Neural progenitor cell (in vitro differentiated cells): Measurements from ENCODE around the gene TFCP2L1. TPM values are rescaled to one million over a fixed set of nuclear protein-coding genes. Genes with fewer than 3 reads are reported as not detected.

Experiments
- DNase-seq: peaks from one replicate; pipeline ENCODE4 v3.0.0-alpha.2; 2016; ENCODE audit warnings: low spot score
- H2AFZ ChIP-seq: fragments of 200-600 bp; sonication (generic); replicated peaks from 2 replicates; pipeline ENCODE4 v1.6.1; 2016; ENCODE audit warnings: antibody characterized with exemption
- H3F3A ChIP-seq: fragments of 200-600 bp; sonication (generic); 2 replicates; pipeline ENCODE4 v1.6.1; 2016; ENCODE audit warnings: antibody characterized with exemption, low read depth
- H3K27ac ChIP-seq: fragments of 200-600 bp; sonication (generic); 2 replicates; pipeline ENCODE4 v1.5.1; 2016; ENCODE audit warnings: mild to moderate bottlenecking
- H3K27me3 ChIP-seq: fragments of 200-600 bp; sonication (generic); 2 replicates; pipeline ENCODE4 v1.6.1; 2016; ENCODE audit warnings: mild to moderate bottlenecking, moderate library complexity
- H3K36me3 ChIP-seq: fragments of 200-600 bp; sonication (generic); 2 replicates; pipeline ENCODE4 v1.5.1; 2016
- H3K4me1 ChIP-seq: fragments of 200-600 bp; sonication (generic); 2 replicates; pipeline ENCODE4 v1.6.1; 2016; ENCODE audit warnings: mixed run types
- H3K4me2 ChIP-seq: fragments of 200-600 bp; sonication (generic); 2 replicates; pipeline ENCODE4 v1.6.1; 2016
- H3K4me3 ChIP-seq: fragments of 200-600 bp; sonication (generic); 2 replicates; pipeline ENCODE4 v1.5.1; 2016
- H3K79me2 ChIP-seq: fragments of 200-600 bp; sonication (generic); 2 replicates; pipeline ENCODE4 v1.6.1; 2016; ENCODE audit warnings: low read depth
- H3K9ac ChIP-seq: fragments of 200-600 bp; sonication (generic); 2 replicates; pipeline ENCODE4 v1.6.1; 2016
- H3K9me3 ChIP-seq: fragments of 200-600 bp; sonication (generic); 2 replicates; pipeline ENCODE4 v1.5.1; 2016; ENCODE audit warnings: low read depth
- H4K20me1 ChIP-seq: fragments of 200-600 bp; sonication (generic); 2 replicates; pipeline ENCODE4 v1.6.1; 2016; ENCODE audit warnings: low read depth
- H3K27ac Mint-ChIP-seq: 3 replicates; pipeline ENCODE4 v1.8.0; 2021; ENCODE audit warnings: mixed read lengths
- H3K27me3 Mint-ChIP-seq: 2 replicates; pipeline ENCODE4 v1.8.0; 2022; ENCODE audit warnings: low read depth, mild to moderate bottlenecking, inconsistent platforms, moderate library complexity, mixed read lengths; ENCODE audit not compliant: insufficient read depth
- H3K36me3 Mint-ChIP-seq: 3 replicates; pipeline ENCODE4 v1.8.0; 2021; ENCODE audit warnings: mixed read lengths
- H3K4me1 Mint-ChIP-seq: 3 replicates; pipeline ENCODE4 v1.8.0; 2021; ENCODE audit warnings: mixed read lengths
- H3K4me3 Mint-ChIP-seq: 3 replicates; pipeline ENCODE4 v1.8.0; 2021; ENCODE audit warnings: mild to moderate bottlenecking, moderate library complexity, mixed read lengths
- H3K9me3 Mint-ChIP-seq: 3 replicates; pipeline ENCODE4 v1.8.0; 2020; ENCODE audit warnings: mixed read lengths
- CTCF ChIP-seq: fragments of 200-600 bp; sonication (generic); IDR thresholded peaks from 2 replicates; pipeline ENCODE4 v1.5.1; 2017; ENCODE audit warnings: antibody characterized with exemption, mild to moderate bottlenecking
- EZH2 ChIP-seq: fragments of 200-600 bp; sonication (generic); IDR thresholded peaks from 2 replicates; pipeline ENCODE4 v1.6.1; 2017; ENCODE audit warnings: antibody characterized with exemption, mild to moderate bottlenecking, moderate library complexity
- EZH2phosphoT487 ChIP-seq: fragments of 200-600 bp; sonication (generic); IDR thresholded peaks from 2 replicates; pipeline ENCODE4 v1.6.1; 2017; ENCODE audit warnings: antibody characterized with exemption
- total RNA-seq: library from RNA; depleted of rRNA; stranded (reverse); fragments of >200 nt; gene quantifications from 2 replicates; pipeline ENCODE4 v1.2.3, GENCODE V29; 2015; ENCODE audit warnings: low replicate concordance

Gene TFCP2L1
- total RNA-seq, 1 donor from 2014 or later = 0.04 TPM

DNA sequence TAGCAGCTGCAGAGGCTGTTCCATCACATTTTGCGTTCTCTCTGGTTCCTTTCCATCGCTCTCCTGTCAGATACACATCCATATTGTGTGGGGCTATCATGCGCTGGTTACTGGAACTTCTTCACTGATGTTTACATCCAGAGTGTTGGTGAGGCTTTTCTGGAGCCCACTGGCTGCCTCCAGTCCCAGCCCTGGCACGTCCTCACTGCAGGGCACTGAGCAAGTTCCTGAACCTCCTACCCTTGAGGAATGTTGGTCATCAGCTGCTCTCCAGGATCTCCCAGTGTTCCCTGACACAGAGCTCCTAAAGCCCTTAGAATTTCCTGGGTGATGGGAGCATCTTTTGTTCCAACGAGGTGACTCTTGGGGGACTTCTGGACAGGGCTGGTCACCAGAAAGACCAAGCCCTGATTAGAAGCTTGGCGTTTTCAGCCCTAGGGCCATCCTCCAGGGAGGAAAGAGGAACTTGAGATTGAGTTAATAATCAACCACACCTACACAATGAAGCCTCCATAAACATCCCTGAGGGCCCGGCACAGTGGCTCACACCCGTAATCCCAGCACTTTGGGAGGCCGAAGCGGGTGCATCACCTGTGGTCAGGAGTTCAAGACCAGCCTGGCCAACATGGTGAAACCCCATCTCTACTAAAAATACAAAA is 81.3 kb downstream of the TFCP2L1 start:
- Mint-ChIP-seq H3K4me1 (peaks cover 4% of the 10 kb centered on the region), H3K9me3 (no peaks in the 10 kb centered on the region), H3K27ac (no peak overlapping the region), H3K4me3 (no peak overlapping the region), H3K27me3 (peaks cover 7% of the 10 kb centered on the region), H3K36me3 (no peaks in the 10 kb centered on the region)
- no peaks in the 10 kb centered on the region for H3F3A ChIP-seq
- H2AFZ ChIP-seq = no peak overlapping the region
- no peaks in the 10 kb centered on the region for H3K4me1 ChIP-seq
- no peaks in the 10 kb centered on the region for H3K36me3 ChIP-seq
- H3K27ac ChIP-seq = no peak overlapping the region
- no peaks in the 10 kb centered on the region for H4K20me1 ChIP-seq
- no peaks in the 10 kb centered on the region for H3K27me3 ChIP-seq
- no peak overlapping the region for H3K4me3 ChIP-seq
- no peak overlapping the region for H3K4me2 ChIP-seq
- H3K79me2 ChIP-seq = no peaks in the 10 kb centered on the region
- no peak for DNase-seq
- H3K9ac ChIP-seq = no peak overlapping the region
- no peak for TF ChIP-seq EZH2
- no peaks in the 10 kb centered on the region for H3K9me3 ChIP-seq

- H3K36me3 ChIP-seq = no peaks in the 10 kb centered on the region
These were observed 82.3 kb downstream of the TFCP2L1 start for GRCh38 chr2:121202541-121203310.

GRCh38 chr2:121201796-121202195 is 83.2 kb downstream of the TFCP2L1 start:
- no peaks in the 10 kb centered on the region for H3K27me3 ChIP-seq
- Mint-ChIP-seq H3K4me3 (no peak overlapping the region), H3K27me3 (peaks cover 7% of the 10 kb centered on the region), H3K36me3 (no peaks in the 10 kb centered on the region), H3K27ac (no peak overlapping the region), H3K4me1 (peaks cover 4% of the 10 kb centered on the region), H3K9me3 (no peaks in the 10 kb centered on the region)
- no peak overlapping the region for H3K27ac ChIP-seq
- H3K9ac ChIP-seq = no peak overlapping the region
- H3K4me1 ChIP-seq = no peaks in the 10 kb centered on the region
- TF ChIP-seq EZH2 (no peak), EZH2phosphoT487 (no peak), CTCF (no peak)
- H4K20me1 ChIP-seq = no peaks in the 10 kb centered on the region
- no peak for DNase-seq
- no peaks in the 10 kb centered on the region for H3K36me3 ChIP-seq
- no peaks in the 10 kb centered on the region for H3F3A ChIP-seq
- no peaks in the 10 kb centered on the region for H3K79me2 ChIP-seq
- H3K4me3 ChIP-seq = no peak overlapping the region
- H3K9me3 ChIP-seq = no peaks in the 10 kb centered on the region
- H3K4me2 ChIP-seq = no peak overlapping the region
- H2AFZ ChIP-seq = no peak overlapping the region

More at GRCh38 chr2:121202541-121203310, 82.3 kb downstream of the TFCP2L1 start:
- Histone ChIP-seq H3K27ac (no peak overlapping the region), H3K79me2 (no peaks in the 10 kb centered on the region), H4K20me1 (no peaks in the 10 kb centered on the region), H2AFZ (no peak overlapping the region), H3K4me2 (no peak overlapping the region), H3F3A (no peaks in the 10 kb centered on the region), H3K4me3 (no peak overlapping the region), H3K9me3 (no peaks in the 10 kb centered on the region), H3K4me1 (no peaks in the 10 kb centered on the region), H3K9ac (no peak overlapping the region), H3K27me3 (no peaks in the 10 kb centered on the region)
- Mint-ChIP-seq H3K4me3 (no peak overlapping the region), H3K27me3 (peaks cover 7% of the 10 kb centered on the region), H3K4me1 (peaks cover 4% of the 10 kb centered on the region), H3K27ac (no peak overlapping the region), H3K9me3 (no peaks in the 10 kb centered on the region), H3K36me3 (no peaks in the 10 kb centered on the region)
- TF ChIP-seq EZH2phosphoT487 = no peak
- TF ChIP-seq CTCF = no peak
- no peak for TF ChIP-seq EZH2
- DNase-seq = no peak
